Neuron (in vitro differentiated cells): ENCODE results near the gene HIF3A.

Source experiments
- H2AFZ ChIP-seq: one replicate; pipeline ENCODE4 v1.6.1; 2013; ENCODE audit warnings: low read depth, mild to moderate bottlenecking, inconsistent platforms, low read length, moderate library complexity
- H3K27me3 ChIP-seq: one replicate; pipeline ENCODE4 v1.6.1; 2013; ENCODE audit warnings: low read length; ENCODE audit not compliant: insufficient read depth
- H3K36me3 ChIP-seq: one replicate; pipeline ENCODE4 v1.6.1; 2013; ENCODE audit warnings: low read length; ENCODE audit not compliant: insufficient read depth
- H3K4me1 ChIP-seq: one replicate; pipeline ENCODE4 v1.6.1; 2013; ENCODE audit warnings: low read length; ENCODE audit not compliant: insufficient read depth
- H3K4me3 ChIP-seq: 2 replicates; pipeline ENCODE4 v1.5.1; 2013; ENCODE audit warnings: mild to moderate bottlenecking, low read length, moderate library complexity
- H3K9me3 ChIP-seq: one replicate; pipeline ENCODE4 v1.6.1; 2013; ENCODE audit warnings: low read length

The HIF3A gene

GRCh38 chr19:46388311-46389095 is 91.7 kb downstream of the HIF3A start:
- no peak overlapping the region for H2AFZ ChIP-seq
- H3K27me3 ChIP-seq = no peaks in the 10 kb centered on the region
- peaks cover 73% of the 10 kb centered on the region for H3K36me3 ChIP-seq
- H3K4me1 ChIP-seq = no peaks in the 10 kb centered on the region
- H3K4me3 ChIP-seq = no peak overlapping the region
- H3K9me3 ChIP-seq = peaks cover 1% of the 10 kb centered on the region

- H3K27me3 ChIP-seq = no peaks in the 10 kb centered on the region
- H3K9me3 ChIP-seq = peaks cover 1% of the 10 kb centered on the region
- H3K4me1 ChIP-seq = no peaks in the 10 kb centered on the region
- H3K36me3 ChIP-seq = peaks cover 56% of the 10 kb centered on the region
- no peak overlapping the region for H2AFZ ChIP-seq
- no peak overlapping the region for H3K4me3 ChIP-seq
Observed at GRCh38 chr19:46390121-46390858, 93.4 kb downstream of the HIF3A start.

GRCh38 chr19:46390866-46391265 is 94.0 kb downstream of the HIF3A start:
- H3K9me3 ChIP-seq = peaks cover 1% of the 10 kb centered on the region
- H3K4me1 ChIP-seq = no peaks in the 10 kb centered on the region
- H3K36me3 ChIP-seq = peaks cover 54% of the 10 kb centered on the region
- no peak overlapping the region for H3K4me3 ChIP-seq
- no peak overlapping the region for H2AFZ ChIP-seq
- no peaks in the 10 kb centered on the region for H3K27me3 ChIP-seq

GRCh38 chr19:46391296-46392251 is 94.7 kb downstream of the HIF3A start:
- Histone ChIP-seq H3K27me3 (no peaks in the 10 kb centered on the region), H2AFZ (no peak overlapping the region), H3K36me3 (peaks cover 49% of the 10 kb centered on the region), H3K9me3 (peaks cover 1% of the 10 kb centered on the region), H3K4me3 (no peak overlapping the region), H3K4me1 (no peaks in the 10 kb centered on the region)

GRCh38 chr19:46392252-46392801 is 95.5 kb downstream of the HIF3A start:
- Histone ChIP-seq H3K4me3 (no peak overlapping the region), H3K4me1 (no peaks in the 10 kb centered on the region), H3K36me3 (peaks cover 42% of the 10 kb centered on the region), H3K9me3 (peaks cover 1% of the 10 kb centered on the region), H2AFZ (no peak overlapping the region), H3K27me3 (no peaks in the 10 kb centered on the region)

- Histone ChIP-seq H3K27me3 (no peaks in the 10 kb centered on the region), H3K9me3 (peaks cover 1% of the 10 kb centered on the region), H2AFZ (no peak overlapping the region), H3K36me3 (peaks cover 37% of the 10 kb centered on the region), H3K4me3 (no peak overlapping the region), H3K4me1 (no peaks in the 10 kb centered on the region)
Observed at GRCh38 chr19:46392837-46393236, 96.0 kb downstream of the HIF3A start.
